HepG2 (cell line): Measurements from ENCODE around the gene SDHAF1. TPM values are rescaled to one million over a fixed set of nuclear protein-coding genes. Genes with fewer than 3 reads are reported as not detected.
A peak's percentile ranks its signal among the peaks of the same experiment; 100 is the strongest.

ENCODE experiments used
- ATAC-seq: fragments of 200-7000 bp; cut with Tn5 transposase; 3 replicates; pipeline ENCODE4 v1.9.1; 2020; ENCODE audit warnings: mild to moderate bottlenecking, moderate library complexity
- BruUV-seq: library from RNA; stranded (reverse); fragments of 400-500 nt; replicated peaks from 2 replicates; lab custom pipeline; 2021; lab: Mats Ljungman, UMichigan
- CTCF ChIA-PET: fragments of 300-600 bp; formaldehyde crosslinking; extraction: SDS; loops from one replicate; lab custom pipeline; 2021; ENCODE audit warnings: low total read pairs, inconsistent platforms, low intra/inter-chr PET ratio; lab: Yijun Ruan, JAX
- POLR2A ChIA-PET: fragments of 350-600 bp; sonication (Branson Sonifier 250); formaldehyde crosslinking; loops from one replicate; lab custom pipeline; 2020; ENCODE audit warnings: antibody characterized with exemption, inconsistent platforms; lab: Yijun Ruan, JAX
- DNase-seq: peaks from one replicate; pipeline ENCODE4 v3.0.0-alpha.2; 2015; ENCODE audit warnings: low spot score
- FAIRE-seq: peaks from 3 replicates; lab custom pipeline; 2011; peaks lifted over from hg19 to GRCh38; lab: Jason Lieb, UNC
- H2AFZ ChIP-seq: one replicate; pipeline ENCODE4 v1.6.1; 2011; ENCODE audit warnings: low read length, inconsistent platforms
- H3K27ac ChIP-seq: fragments of 300-600 bp; 3 replicates; pipeline ENCODE4 v1.8.0; 2011; ENCODE audit warnings: mixed run types, mild to moderate bottlenecking, mixed read lengths, low read length, inconsistent platforms; ENCODE audit not compliant: insufficient read depth; ENCODE audit errors: extremely low read length
- H3K27me3 ChIP-seq, 2 experiments: fragments of 200-600 bp in 1 of 2; 2 replicates in 1 of 2; 3 replicates in 1 of 2; pipeline versions ENCODE4 v1.6.0 to v1.8.0; 2011; ENCODE audit warnings: low read length in 2 of 2, mild to moderate bottlenecking in 2 of 2, moderate library complexity in 2 of 2, inconsistent platforms in 1 of 2; ENCODE audit not compliant: insufficient read depth in 2 of 2, control insufficient read depth in 1 of 2
- H3K36me3 ChIP-seq, 2 experiments: fragments of 200-600 bp in 1 of 2; replicated peaks in 1 of 2; 2 replicates in 1 of 2; 3 replicates in 1 of 2; pipeline versions ENCODE4 v1.5.1 to v1.8.0; 2011; ENCODE audit warnings: low read length in 2 of 2, inconsistent platforms in 1 of 2; ENCODE audit not compliant: insufficient read depth in 2 of 2, control insufficient read depth in 1 of 2
- H3K4me1 ChIP-seq: 2 replicates; pipeline ENCODE4 v1.5.1; 2012; ENCODE audit warnings: low read length, inconsistent platforms; ENCODE audit not compliant: insufficient read depth
- H3K4me2 ChIP-seq: 2 replicates; pipeline ENCODE4 v1.6.0; 2011; ENCODE audit warnings: low read depth, low read length, inconsistent platforms
- H3K4me3 ChIP-seq, 3 experiments: fragments of 200-600 bp in 1 of 3; sonication (generic), shearing (Covaris generic) in 1 of 3; replicated peaks in 1 of 3; 2 replicates each; pipeline ENCODE4 v1.5.1; 2011 to 2016; ENCODE audit warnings: low read length in 3 of 3, inconsistent platforms in 2 of 3, low read depth in 2 of 3, mild to moderate bottlenecking in 2 of 3, control low read depth in 1 of 3, mixed read lengths in 1 of 3; ENCODE audit not compliant: insufficient read depth in 1 of 3
- H3K79me2 ChIP-seq: one replicate; pipeline ENCODE4 v1.6.1; 2011; ENCODE audit warnings: low read length, inconsistent platforms; ENCODE audit not compliant: insufficient read depth
- H3K9ac ChIP-seq: 2 replicates; pipeline ENCODE4 v1.6.0; 2011; ENCODE audit warnings: mild to moderate bottlenecking, low read depth, low read length, inconsistent platforms; ENCODE audit not compliant: insufficient read depth
- H3K9me3 ChIP-seq: 2 replicates; pipeline ENCODE4 v1.5.1; 2012; ENCODE audit warnings: mild to moderate bottlenecking, low read length
- H4K20me1 ChIP-seq: 2 replicates; pipeline ENCODE4 v1.6.0; 2011; ENCODE audit warnings: inconsistent platforms, mild to moderate bottlenecking, low read length, moderate library complexity; ENCODE audit not compliant: insufficient read depth
- GLMP ChIP-seq: sonication (generic); formaldehyde crosslinking; IDR thresholded peaks from 2 replicates; pipeline ENCODE4 v1.9.0; 2021; ENCODE audit warnings: missing genetic modification reagents, mild to moderate bottlenecking, borderline replicate concordance
- KDM1A ChIP-seq: IDR thresholded peaks from 2 replicates; pipeline ENCODE4 v1.6.1; 2016; ENCODE audit warnings: missing compliant biosample characterization
- MAFF ChIP-seq: IDR thresholded peaks from 2 replicates; pipeline ENCODE4 v1.6.1; 2011; ENCODE audit warnings: low read depth, low read length, improper control_type of control experiment
- POGZ ChIP-seq: sonication (generic); formaldehyde crosslinking; IDR thresholded peaks from 2 replicates; pipeline ENCODE4 v1.4.0; 2020; ENCODE audit warnings: mild to moderate bottlenecking, missing genetic modification reagents
- SATB2 ChIP-seq: sonication (generic); formaldehyde crosslinking; IDR thresholded peaks from 2 replicates; pipeline ENCODE4 v1.5.0; 2020; ENCODE audit warnings: missing genetic modification reagents
- SIX1 ChIP-seq: sonication (generic); formaldehyde crosslinking; IDR thresholded peaks from 2 replicates; pipeline ENCODE4 v1.4.0; 2020; ENCODE audit warnings: missing genetic modification reagents, borderline replicate concordance
- SRSF4 ChIP-seq: fragments of 200-400 bp; formaldehyde crosslinking; IDR thresholded peaks from one replicate; pipeline ENCODE4 v1.6.1; 2018; ENCODE audit warnings: mild to moderate bottlenecking, low read depth, low read length, moderate library complexity; ENCODE audit not compliant: poor library complexity, severe bottlenecking
- ZNF777 ChIP-seq: sonication (generic); formaldehyde crosslinking; IDR thresholded peaks from 2 replicates; pipeline ENCODE4 v1.4.0; 2020; ENCODE audit warnings: missing genetic modification reagents
- WGBS: methylation state at CpG from one replicate; pipeline ENCODE4 v1.1.6; 2017; ENCODE audit warnings: low lambda C conversion rate; 5-methylcytosine and 5-hydroxymethylcytosine counted together
- in situ Hi-C: cut with HindIII; loops from 2 replicates; pipeline ENCODE4 v1.10.0; 2017; ENCODE audit warnings: low pct_unique_long_range_greater_than_20kb; ENCODE audit not compliant: extremely low pct_ligation_motif_present
- intact Hi-C: fragments of 100-400 bp; cut with micrococcal nuclease; formaldehyde crosslinking; loops from one replicate; pipeline ENCODE4 v1.10.0; 2022; ENCODE audit not compliant: unreplicated experiment
- polyA plus RNA-seq, 8 experiments: library from polyadenylated mRNA; depleted of rRNA in 3 of 8; stranded (reverse) in 7 of 8; unstranded in 1 of 8; fragments of >200 nt; fragmentation: Illumina TruSeq in 4 of 8; extraction: Trizol in 4 of 8; gene quantifications; 2 replicates each; pipeline versions ENCODE4 v1.2.1 to v1.2.3, GENCODE V29; 2011 to 2016; ENCODE audit warnings: low read depth in 4 of 8, missing spikeins in 1 of 8, mixed read lengths in 1 of 8; ENCODE audit not compliant: insufficient read depth in 1 of 8
- total RNA-seq, 5 experiments: library from RNA; depleted of rRNA; stranded (reverse); fragments of >200 nt; fragmentation: Illumina TruSeq; extraction: Trizol; gene quantifications; 2 replicates each; pipeline ENCODE4 v1.2.3, GENCODE V29; 2016; ENCODE audit warnings: low read depth in 1 of 5
- TF ChIP-seq, protein P1 (sequence below): sonication (generic); formaldehyde crosslinking; IDR thresholded peaks from 2 replicates; pipeline ENCODE4 v1.4.0; 2020; ENCODE audit warnings: missing genetic modification reagents

Gene SDHAF1
- total and polyA plus RNA-seq, 2 of the 13 experiments (the other 11 are each of a cell fraction or from before 2014, with no cell fraction given) = 17.8 to 22.8 TPM

DNA sequence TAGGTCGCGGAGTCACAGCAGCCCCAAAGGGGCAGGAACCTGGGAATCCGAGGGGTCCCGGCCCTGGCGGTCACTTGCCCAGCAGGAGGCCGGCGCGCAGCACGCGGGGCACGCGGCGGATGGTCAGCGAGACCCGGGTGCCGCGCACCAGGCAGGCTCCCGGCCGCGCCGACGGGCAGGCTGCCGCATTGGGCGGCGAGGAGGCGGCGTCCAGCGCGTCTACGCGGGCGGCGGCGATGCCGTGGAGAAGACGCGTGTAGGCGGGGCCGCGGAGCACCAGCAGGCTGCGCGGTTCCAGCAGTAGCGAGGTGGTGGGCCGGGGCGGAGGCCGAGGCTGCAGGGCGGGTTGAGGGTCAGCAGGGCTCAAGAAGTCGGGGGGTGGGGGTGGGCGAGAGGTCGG, 14.2 kb downstream of the SDHAF1 start:
- no peak for TF ChIP-seq MAFF
- TF ChIP-seq SATB2 = no peak
- TF ChIP-seq SIX1 (CRISPR knock-in tag) = no peak
- TF ChIP-seq, protein P1, sequence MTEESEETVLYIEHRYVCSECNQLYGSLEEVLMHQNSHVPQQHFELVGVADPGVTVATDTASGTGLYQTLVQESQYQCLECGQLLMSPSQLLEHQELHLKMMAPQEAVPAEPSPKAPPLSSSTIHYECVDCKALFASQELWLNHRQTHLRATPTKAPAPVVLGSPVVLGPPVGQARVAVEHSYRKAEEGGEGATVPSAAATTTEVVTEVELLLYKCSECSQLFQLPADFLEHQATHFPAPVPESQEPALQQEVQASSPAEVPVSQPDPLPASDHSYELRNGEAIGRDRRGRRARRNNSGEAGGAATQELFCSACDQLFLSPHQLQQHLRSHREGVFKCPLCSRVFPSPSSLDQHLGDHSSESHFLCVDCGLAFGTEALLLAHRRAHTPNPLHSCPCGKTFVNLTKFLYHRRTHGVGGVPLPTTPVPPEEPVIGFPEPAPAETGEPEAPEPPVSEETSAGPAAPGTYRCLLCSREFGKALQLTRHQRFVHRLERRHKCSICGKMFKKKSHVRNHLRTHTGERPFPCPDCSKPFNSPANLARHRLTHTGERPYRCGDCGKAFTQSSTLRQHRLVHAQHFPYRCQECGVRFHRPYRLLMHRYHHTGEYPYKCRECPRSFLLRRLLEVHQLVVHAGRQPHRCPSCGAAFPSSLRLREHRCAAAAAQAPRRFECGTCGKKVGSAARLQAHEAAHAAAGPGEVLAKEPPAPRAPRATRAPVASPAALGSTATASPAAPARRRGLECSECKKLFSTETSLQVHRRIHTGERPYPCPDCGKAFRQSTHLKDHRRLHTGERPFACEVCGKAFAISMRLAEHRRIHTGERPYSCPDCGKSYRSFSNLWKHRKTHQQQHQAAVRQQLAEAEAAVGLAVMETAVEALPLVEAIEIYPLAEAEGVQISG (CRISPR knock-in tag) = no peak
- no peak for TF ChIP-seq KDM1A (CRISPR knock-in tag)
- no peak for TF ChIP-seq GLMP
- 0 out of 2 replicates have a peak, but pooled peaks have one; percentile 6 for TF ChIP-seq ZNF777 (CRISPR knock-in tag)
- TF ChIP-seq SRSF4 = no peak
- TF ChIP-seq POGZ (CRISPR knock-in tag) = no peak
- peak overlapping the region in 1 of 3 experiments; percentile 93; a peak in 2 of 6 replicates for H3K4me3 ChIP-seq
- no peak for DNase-seq
- CTCF ChIA-PET = no interaction called here
- H3K36me3 ChIP-seq = peaks cover 0 to 4% of the 10 kb centered on the region in 2 experiments; a peak in 2 of 5 replicates
- intact Hi-C loops (loop anchor here (2.0 kb wide), 1 partner anchor 34 kb away; no protein-coding TSS in a partner anchor), in situ Hi-C loops (no loop called here)
- no peak overlapping the region for H3K9ac ChIP-seq
- ATAC-seq = no peak
- BruUV-seq = no TSS peak
- POLR2A ChIA-PET = interaction anchor here (0.6 to 1.9 kb wide), 5 partner anchors 13 to 106 kb away, joined by 3 to 17 read pairs (median 7); partner anchors contain the start of genes POLR2I, TBCB and THAP8
- FAIRE-seq = no peak
- H3K4me2 ChIP-seq = peak overlapping the region; percentile 99
- H3K79me2 ChIP-seq = peaks cover 9% of the 10 kb centered on the region
- H3K4me1 ChIP-seq = peaks cover 46% of the 10 kb centered on the region
- peak overlapping the region; percentile 35 for H3K27ac ChIP-seq
- WGBS = 95% methylated on average over 50 of the region's 50 CpGs
- no peak overlapping the region for H2AFZ ChIP-seq
- no peaks in the 10 kb centered on the region; a peak in 1 of 5 replicates for H3K27me3 ChIP-seq
- H4K20me1 ChIP-seq = no peaks in the 10 kb centered on the region
- H3K9me3 ChIP-seq = no peaks in the 10 kb centered on the region
